Gastroesophageal sphincter (tissue), 4 donors: ENCODE results near the gene B4GALT3. TPM values are rescaled to one million over a fixed set of nuclear protein-coding genes. Genes with fewer than 3 reads are reported as not detected.

Experiments used
- ATAC-seq: fragments of 150-250 bp; one replicate; pipeline ENCODE4 v1.9.1; 2016; ENCODE audit warnings: mild to moderate bottlenecking, moderate library complexity
- H3K27ac ChIP-seq, 4 donors: fragments of 200-600 bp; sonication (generic) in 3 of 4; 1 replicate in 3 of 4; 2 replicates in 1 of 4; pipeline ENCODE4 v1.5.1; 2016 to 2019
- H3K27me3 ChIP-seq: fragments of 200-600 bp; sonication (generic); one replicate; pipeline ENCODE4 v1.5.1; 2019
- H3K36me3 ChIP-seq, 2 donors: fragments of 200-600 bp; sonication (generic); one replicate each; pipeline ENCODE4 v1.5.1; 2019; ENCODE audit warnings: control low read depth in 1 of 2
- H3K4me1 ChIP-seq, 3 donors: fragments of 200-600 bp; sonication (generic); 1 replicate in 2 of 3; 2 replicates in 1 of 3; pipeline ENCODE4 v1.5.1; 2016 to 2019; ENCODE audit warnings: control low read depth in 2 of 3
- H3K4me3 ChIP-seq, 2 donors: fragments of 200-600 bp; sonication (generic); one replicate each; pipeline ENCODE4 v1.5.1; 2019; ENCODE audit warnings: mild to moderate bottlenecking in 1 of 2, moderate library complexity in 1 of 2
- H3K9me3 ChIP-seq, 3 donors: fragments of 200-600 bp; sonication (generic); one replicate each; pipeline ENCODE4 v1.5.1; 2017 to 2019; ENCODE audit warnings: control low read depth in 2 of 3
- CTCF ChIP-seq, 4 experiments: fragments of 200-600 bp in 2 of 4; fragments of 450-650 bp in 2 of 4; sonication (generic) in 1 of 4; IDR thresholded peaks; one replicate each; pipeline ENCODE4 v1.5.1; 2017 to 2019; ENCODE audit warnings: antibody characterized with exemption in 4 of 4, mild to moderate bottlenecking in 2 of 4, moderate library complexity in 2 of 4
- EP300 ChIP-seq: sonication (generic); formaldehyde crosslinking; IDR thresholded peaks from one replicate; pipeline ENCODE4 v1.6.1; 2017; ENCODE audit warnings: antibody characterized with exemption, mild to moderate bottlenecking
- POLR2A ChIP-seq, 2 donors: fragments of 450-650 bp; IDR thresholded peaks; one replicate each; pipeline ENCODE4 v1.6.1; 2017; ENCODE audit warnings: antibody characterized with exemption in 2 of 2, mild to moderate bottlenecking in 2 of 2, moderate library complexity in 1 of 2
- POLR2AphosphoS5 ChIP-seq: sonication (generic); formaldehyde crosslinking; IDR thresholded peaks from one replicate; pipeline ENCODE4 v1.6.1; 2017; ENCODE audit warnings: antibody characterized with exemption
- WGBS, 2 donors: methylation state at CpG; one replicate each; pipeline ENCODE4 v1.1.5; 2018; ENCODE audit warnings: low coverage in 1 of 2; 5-methylcytosine and 5-hydroxymethylcytosine counted together
- total RNA-seq, 4 donors: library from RNA; depleted of rRNA; stranded (reverse); fragments of >200 nt; gene quantifications; one replicate each; pipeline ENCODE4 v1.1.0, GENCODE V29; 2016

B4GALT3 gene
- total RNA-seq, 4 donors from 2014 or later, result 14.8 to 26.4 (median 19.5) TPM

GRCh38 chr1:161132410-161133219 lies 44.7 kb downstream of the B4GALT3 start, which contains the start of gene DEDD:
Gene DEDD (minus strand): TSS chr1:161132667. CDS start chr1:161124462, 8,205 bp downstream.
- peak within 1 kb of the TSS; percentile 55 to 76 for H3K4me3 ChIP-seq
- WGBS, 2 donors, result 0% methylated on average over 6 to 14 of the region's 68 CpGs
- no peaks in the 10 kb centered on the region for H3K9me3 ChIP-seq
- H3K36me3 ChIP-seq, result peaks cover 0 to 23% of the 10 kb centered on the region in 2 donors
- H3K27ac ChIP-seq, result peak within 1 kb of the TSS; percentile 76 to 98 (median 95)
- TF ChIP-seq POLR2AphosphoS5 (peak; percentile 58), POLR2A (IDR thresholded peaks at IDR 0.05) (peak; percentile 51 to 65), EP300 (no peak), CTCF (IDR thresholded peaks at IDR 0.05) (peak in 2 of 4 experiments; percentile 15 to 18)
- no peaks in the 10 kb centered on the region for H3K27me3 ChIP-seq
- H3K4me1 ChIP-seq, result peaks cover 5 to 58% (median 24%) of the 10 kb centered on the region in 3 donors
- ATAC-seq, result peak; percentile 97

GRCh38 chr1:161131523-161132409 lies 45.5 kb downstream of the B4GALT3 start:
- Histone ChIP-seq H3K4me3 (peak overlapping the region; percentile 55 to 76), H3K9me3 (no peaks in the 10 kb centered on the region), H3K27ac (peak overlapping the region; percentile 76 to 98 (median 95)), H3K27me3 (no peaks in the 10 kb centered on the region), H3K4me1 (peaks cover 5 to 65% (median 25%) of the 10 kb centered on the region in 3 donors), H3K36me3 (peaks cover 0 to 27% of the 10 kb centered on the region in 2 donors)
- TF ChIP-seq POLR2A (IDR thresholded peaks at IDR 0.05), result no peak
- no peak for TF ChIP-seq POLR2AphosphoS5
- TF ChIP-seq EP300, result no peak
- no peak for TF ChIP-seq CTCF (IDR thresholded peaks at IDR 0.05)
- WGBS, 2 donors, result 1 to 2% methylated on average over 13 to 18 of the region's 22 CpGs
- ATAC-seq, result peak; percentile 0

GRCh38 chr1:161130266-161130665 lies 47.0 kb downstream of the B4GALT3 start:
- Histone ChIP-seq H3K27ac (no peak overlapping the region), H3K4me1 (peaks cover 5 to 70% (median 25%) of the 10 kb centered on the region in 3 donors), H3K27me3 (no peaks in the 10 kb centered on the region), H3K9me3 (no peaks in the 10 kb centered on the region), H3K36me3 (peaks cover 0 to 41% of the 10 kb centered on the region in 2 donors), H3K4me3 (no peak overlapping the region)
- no peak for TF ChIP-seq EP300
- TF ChIP-seq POLR2A (IDR thresholded peaks at IDR 0.05), result no peak
- TF ChIP-seq POLR2AphosphoS5, result no peak
- ATAC-seq, result no peak
- WGBS, 2 donors, result 38 to 44% methylated on average over 1 of the region's 1 CpG

- H3K27me3 ChIP-seq, result no peaks in the 10 kb centered on the region
- H3K36me3 ChIP-seq, result peaks cover 0 to 56% of the 10 kb centered on the region in 2 donors
- no peak overlapping the region for H3K27ac ChIP-seq
- TF ChIP-seq POLR2AphosphoS5, result no peak
- no peak for TF ChIP-seq POLR2A (IDR thresholded peaks at IDR 0.05)
- TF ChIP-seq CTCF (IDR thresholded peaks at IDR 0.05), result no peak
- no peak for TF ChIP-seq EP300
- H3K4me1 ChIP-seq, result peaks cover 2 to 67% (median 20%) of the 10 kb centered on the region in 3 donors
- H3K9me3 ChIP-seq, result no peaks in the 10 kb centered on the region
- no peak for ATAC-seq
- WGBS, 2 donors, result 89 to 94% methylated on average over 2 of the region's 4 CpGs
- H3K4me3 ChIP-seq, result no peak overlapping the region
These were observed 48.5 kb downstream of the B4GALT3 start for GRCh38 chr1:161128591-161129420.
